MM.1S (cell line): ENCODE results near the gene MAPK12.

Experiments used
- CTCF ChIP-seq: fragments of 300-600 bp; sonication (generic); IDR thresholded peaks from 2 replicates; pipeline ENCODE4 v1.5.1; 2016; ENCODE audit warnings: antibody characterized with exemption, low read length, mixed read lengths
- EZH2 ChIP-seq: fragments of 300-600 bp; sonication (generic); optimal IDR thresholded peaks from 2 replicates; pipeline ENCODE3; 2017; ENCODE audit warnings: low read depth, mild to moderate bottlenecking, antibody characterized with exemption, low read length, mixed read lengths
- EZH2phosphoT487 ChIP-seq: fragments of 300-600 bp; sonication (generic); IDR thresholded peaks from 2 replicates; pipeline ENCODE4 v1.6.1; 2018; ENCODE audit warnings: antibody characterized with exemption, low read length

GRCh38 chr22:50210378-50211139, 50.9 kb downstream of the MAPK12 start:
- no peak for TF ChIP-seq CTCF
- TF ChIP-seq EZH2: no peak
- no peak for TF ChIP-seq EZH2phosphoT487
